Activated naive CD8-positive, alpha-beta T cell treated with anti-CD3 and anti-CD28 coated beads for 36 hours (primary cell): ENCODE data around the gene COA8. TPM values are rescaled to one million over a fixed set of nuclear protein-coding genes. Genes with fewer than 3 reads are reported as not detected.

ENCODE experiments used
- DNase-seq: peaks from one replicate; pipeline ENCODE4 v3.0.0; 2021
- H3K27ac Mint-ChIP-seq: one replicate; pipeline ENCODE4 v1.8.0; 2022; ENCODE audit warnings: mild to moderate bottlenecking, moderate library complexity, mixed read lengths
- H3K27me3 Mint-ChIP-seq: one replicate; pipeline ENCODE4 v1.8.0; 2022; ENCODE audit warnings: mild to moderate bottlenecking, mixed read lengths
- H3K36me3 Mint-ChIP-seq: one replicate; pipeline ENCODE4 v1.8.0; 2021; ENCODE audit warnings: mild to moderate bottlenecking, mixed read lengths
- H3K4me1 Mint-ChIP-seq: one replicate; pipeline ENCODE4 v1.8.0; 2021; ENCODE audit warnings: mixed read lengths
- H3K4me3 Mint-ChIP-seq: one replicate; pipeline ENCODE4 v1.8.0; 2022; ENCODE audit warnings: mild to moderate bottlenecking, moderate library complexity, mixed read lengths
- H3K9me3 Mint-ChIP-seq: one replicate; pipeline ENCODE4 v1.8.0; 2022; ENCODE audit warnings: mixed read lengths
- total RNA-seq, 2 experiments: library from RNA; stranded (reverse); gene quantifications; one replicate each; pipeline ENCODE4 v1.2.3, GENCODE V29; 2021

COA8 gene
- total RNA-seq, 2 experiments from 2014 or later = 42.9 to 44.2 TPM

DNA sequence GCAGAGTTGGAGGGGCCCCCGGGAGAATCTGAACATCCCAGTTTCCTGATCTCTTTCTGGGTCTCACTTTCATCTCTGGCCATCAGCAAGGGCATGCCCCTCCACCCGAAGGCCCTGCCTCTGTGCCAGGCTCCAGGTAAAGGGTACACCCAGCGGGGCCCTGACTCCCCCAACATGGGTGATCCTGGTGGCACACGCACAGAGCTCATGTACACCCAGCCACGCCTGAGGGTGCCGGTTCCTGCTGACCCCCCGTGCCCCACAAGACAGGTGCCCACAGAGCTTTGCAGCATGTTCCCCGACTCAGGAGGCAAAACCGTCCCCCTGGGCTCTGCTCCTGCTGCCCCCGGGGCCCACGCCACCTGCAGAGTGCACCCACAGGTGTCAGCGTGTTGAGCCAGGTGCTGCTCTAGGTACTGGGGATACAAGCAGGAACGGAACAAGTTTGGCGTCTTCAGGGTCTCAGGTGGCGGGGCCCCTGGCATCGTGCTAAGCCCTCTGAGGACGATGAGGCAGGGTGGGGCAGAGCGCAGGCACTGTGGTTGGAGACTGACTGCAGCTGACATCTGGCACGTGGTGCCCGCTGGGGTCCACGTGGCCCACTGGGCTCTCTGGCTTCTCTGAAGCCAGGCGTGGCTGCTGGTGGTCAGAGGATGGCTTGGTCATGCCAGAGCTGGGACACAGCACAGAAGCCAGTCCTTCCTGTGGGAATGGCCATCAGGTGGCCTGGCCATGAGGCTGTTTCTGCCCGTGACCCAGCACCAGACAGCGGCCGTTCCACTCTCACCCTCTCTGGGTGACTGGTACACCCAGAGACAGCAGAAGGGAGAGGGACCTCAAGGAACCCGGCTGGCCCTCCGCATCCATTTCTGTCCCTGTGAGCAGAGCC, 14.1 kb upstream of the COA8 start:
- Mint-ChIP-seq H3K27me3 (no peaks in the 10 kb centered on the region), H3K9me3 (no peaks in the 10 kb centered on the region), H3K4me1 (no peaks in the 10 kb centered on the region), H3K36me3 (peaks cover 2% of the 10 kb centered on the region), H3K4me3 (no peak overlapping the region), H3K27ac (no peak overlapping the region)
- DNase-seq = no peak

DNA sequence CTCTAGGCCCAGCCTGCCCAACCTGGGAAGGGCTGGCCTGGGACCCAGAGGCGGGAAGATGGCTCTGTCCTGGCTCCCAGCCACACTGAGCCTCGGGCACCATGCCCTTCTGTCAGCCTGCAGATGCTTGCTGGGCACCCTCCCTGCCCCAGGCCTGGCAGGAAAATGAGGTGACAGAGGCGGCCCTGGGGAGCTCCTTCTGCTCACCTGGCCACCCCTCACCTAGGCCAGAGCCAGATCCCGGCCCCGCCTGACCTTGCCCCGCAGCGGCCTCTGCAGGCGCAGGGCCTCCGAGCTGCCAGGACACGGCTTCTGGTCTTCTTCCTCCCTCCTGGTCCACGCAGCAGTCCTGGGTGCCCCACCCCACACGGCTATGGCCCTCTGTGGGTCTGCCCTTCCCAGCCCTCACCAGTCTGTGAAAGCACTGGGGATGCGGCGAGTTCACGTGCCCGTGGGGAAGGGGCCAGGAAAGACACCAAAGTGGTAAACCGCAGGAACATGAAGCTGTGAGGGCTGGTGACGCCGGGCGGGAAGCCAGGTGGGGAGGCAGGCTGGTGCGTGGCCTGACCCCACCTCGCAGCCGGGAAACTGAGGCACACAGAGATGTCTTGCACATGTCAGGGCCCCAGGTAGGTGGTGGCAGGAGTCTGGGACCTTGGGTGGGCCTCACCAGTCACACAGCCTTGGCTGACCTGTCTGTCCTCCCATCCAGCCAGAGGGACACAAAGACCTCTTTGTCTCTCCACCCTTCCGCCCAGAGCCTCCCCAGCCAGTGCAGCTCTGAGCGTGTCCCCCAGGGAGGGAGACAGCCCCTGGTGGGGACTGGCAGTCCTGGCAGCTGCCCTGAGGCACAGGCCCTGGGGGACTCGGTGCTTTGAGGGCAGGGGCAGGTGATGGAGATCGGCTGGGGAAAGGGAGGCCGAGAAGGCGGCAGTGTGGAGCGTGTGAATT, 13.1 kb upstream of the COA8 start:
- H3K4me3 Mint-ChIP-seq = no peak overlapping the region
- H3K36me3 Mint-ChIP-seq = peaks cover 2% of the 10 kb centered on the region
- no peak for DNase-seq
- H3K27ac Mint-ChIP-seq = no peak overlapping the region
- no peaks in the 10 kb centered on the region for H3K27me3 Mint-ChIP-seq
- H3K9me3 Mint-ChIP-seq = no peaks in the 10 kb centered on the region
- no peaks in the 10 kb centered on the region for H3K4me1 Mint-ChIP-seq

DNA sequence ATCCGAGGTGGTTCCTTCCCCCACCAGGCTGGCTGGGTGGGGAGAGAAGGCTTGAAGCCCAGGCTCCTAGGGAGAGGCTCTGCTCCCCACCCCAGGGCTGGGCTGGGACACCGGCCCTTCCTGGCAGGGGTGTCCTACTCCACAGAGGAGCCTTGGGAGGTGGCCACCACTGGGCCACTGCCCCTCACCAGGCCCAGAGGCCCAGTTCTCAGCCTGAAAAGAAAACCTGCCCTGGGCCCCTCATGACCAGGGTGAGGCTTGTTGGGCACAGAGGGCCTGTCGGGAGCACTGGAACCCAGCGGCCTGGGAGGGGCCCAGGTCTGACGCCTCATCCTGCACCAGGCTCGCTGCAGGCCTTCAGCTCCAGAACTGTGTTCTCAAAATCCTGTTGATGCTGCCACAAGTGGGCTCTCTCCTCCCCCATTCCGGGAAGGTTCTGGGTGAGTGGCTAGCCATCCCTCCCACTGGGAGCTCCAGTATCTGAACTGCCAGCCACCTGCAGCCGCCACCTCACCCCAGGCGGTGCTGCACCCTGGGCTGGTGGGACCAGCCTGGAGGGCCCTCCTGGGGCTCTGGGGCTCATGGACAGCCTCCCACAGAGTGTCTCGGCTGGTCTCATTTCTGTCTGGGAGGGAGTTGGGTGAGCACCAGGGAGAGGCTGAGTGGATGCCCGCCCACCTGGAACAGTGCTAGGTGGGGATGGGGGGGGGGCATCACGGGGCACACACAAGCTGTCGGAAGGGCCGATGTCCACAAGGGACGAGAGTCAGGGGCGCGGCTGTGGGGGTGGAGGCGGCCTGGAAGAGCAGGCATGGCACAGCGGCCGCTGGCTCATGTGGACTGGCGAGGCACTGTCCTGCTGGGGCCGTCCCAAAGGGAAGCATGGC, 12.1 kb upstream of the COA8 start:
- Mint-ChIP-seq H3K4me1 (no peaks in the 10 kb centered on the region), H3K27ac (no peak overlapping the region), H3K27me3 (no peaks in the 10 kb centered on the region), H3K36me3 (peaks cover 2% of the 10 kb centered on the region), H3K4me3 (no peak overlapping the region), H3K9me3 (no peaks in the 10 kb centered on the region)
- DNase-seq = no peak

DNA sequence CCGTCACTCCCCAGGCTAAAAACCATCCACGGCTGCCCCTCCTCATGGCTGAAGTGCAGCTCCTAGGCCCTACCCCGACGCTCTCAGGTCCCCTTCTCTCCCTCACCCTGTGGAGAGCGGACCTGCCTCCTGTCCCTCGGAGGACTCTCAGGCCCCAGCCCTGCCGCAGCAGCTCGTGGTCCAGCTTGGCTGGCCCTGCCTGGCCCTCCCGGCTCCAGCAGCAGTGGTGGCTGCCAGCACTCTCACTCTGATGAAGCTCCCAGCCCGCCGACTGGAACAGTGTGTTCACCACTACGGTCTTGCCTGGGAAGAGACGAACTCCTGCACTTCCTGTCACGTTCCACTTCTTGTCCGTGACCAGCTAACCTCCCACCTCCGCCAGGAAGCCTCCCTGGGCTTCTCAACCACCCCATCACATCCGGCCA, 11.4 kb upstream of the COA8 start:
- Mint-ChIP-seq H3K4me3 (no peak overlapping the region), H3K4me1 (peaks cover under 1% of the 10 kb centered on the region), H3K36me3 (peaks cover 2% of the 10 kb centered on the region), H3K27ac (no peak overlapping the region), H3K9me3 (no peaks in the 10 kb centered on the region), H3K27me3 (no peaks in the 10 kb centered on the region)
- no peak for DNase-seq

DNA sequence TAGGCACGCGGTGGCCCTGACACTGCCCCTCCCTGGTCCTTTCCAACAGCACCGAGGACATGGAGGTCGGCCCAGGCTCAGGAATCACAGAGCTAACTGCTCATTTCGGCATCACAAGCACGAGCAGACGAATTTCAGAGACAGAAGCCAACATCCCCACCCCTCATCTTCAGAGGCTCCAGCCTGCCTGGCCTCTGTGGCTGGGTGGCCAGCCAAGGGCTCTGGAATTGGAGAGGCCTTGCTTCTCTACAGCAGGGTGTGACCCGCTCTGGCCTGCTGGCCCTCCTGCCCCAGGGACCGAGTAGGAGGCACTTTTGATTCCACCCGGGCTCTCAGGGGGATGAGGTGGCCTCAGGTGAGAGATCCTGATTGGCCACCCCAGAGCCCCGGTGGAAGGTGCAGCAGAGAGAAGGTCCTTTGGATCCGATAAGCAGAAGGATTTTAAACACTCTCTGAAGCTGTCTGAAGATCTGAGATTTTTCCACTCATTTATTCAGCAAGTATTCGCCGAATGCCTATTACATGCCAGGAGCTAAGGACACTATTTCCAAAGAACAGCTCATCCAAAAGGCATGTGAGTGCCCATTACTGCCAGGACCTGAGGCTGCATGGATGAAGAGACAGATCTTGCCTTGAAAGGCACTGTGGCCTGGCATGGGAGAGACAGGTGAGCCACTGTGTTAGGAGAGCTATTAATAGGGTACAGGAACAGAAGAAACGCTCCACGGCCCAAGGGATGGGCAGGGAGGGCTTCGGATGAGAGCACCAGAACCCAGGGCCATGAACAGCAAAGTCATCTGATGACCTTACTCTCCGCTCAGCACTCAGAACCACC, 10.5 kb upstream of the COA8 start:
- DNase-seq = no peak
- H3K27me3 Mint-ChIP-seq = no peaks in the 10 kb centered on the region
- H3K27ac Mint-ChIP-seq = no peak overlapping the region
- peaks cover 2% of the 10 kb centered on the region for H3K4me1 Mint-ChIP-seq
- H3K9me3 Mint-ChIP-seq = no peaks in the 10 kb centered on the region
- H3K36me3 Mint-ChIP-seq = peaks cover 2% of the 10 kb centered on the region
- no peak overlapping the region for H3K4me3 Mint-ChIP-seq

DNA sequence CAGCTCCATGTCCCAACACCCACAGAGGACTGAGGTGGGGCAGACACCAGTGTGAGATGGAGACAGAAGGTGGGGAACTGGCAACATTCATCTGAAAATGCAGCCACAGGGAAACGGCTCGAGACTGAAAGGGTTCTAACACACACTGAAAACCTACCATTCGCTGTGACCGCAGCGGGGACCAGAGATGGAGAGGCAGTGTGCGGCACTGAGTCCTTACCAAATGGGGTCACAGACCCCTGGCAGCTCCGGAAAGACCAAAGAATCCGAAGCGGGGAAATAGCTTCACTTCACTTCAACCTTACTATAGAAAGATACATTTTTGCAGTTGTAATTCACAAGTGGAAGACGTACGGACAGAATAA, 9.9 kb upstream of the COA8 start:
- DNase-seq = no peak
- H3K27me3 Mint-ChIP-seq = no peaks in the 10 kb centered on the region
- no peak overlapping the region for H3K4me3 Mint-ChIP-seq
- no peaks in the 10 kb centered on the region for H3K9me3 Mint-ChIP-seq
- H3K36me3 Mint-ChIP-seq = peaks cover 2% of the 10 kb centered on the region
- H3K27ac Mint-ChIP-seq = no peak overlapping the region
- H3K4me1 Mint-ChIP-seq = peaks cover 4% of the 10 kb centered on the region

DNA sequence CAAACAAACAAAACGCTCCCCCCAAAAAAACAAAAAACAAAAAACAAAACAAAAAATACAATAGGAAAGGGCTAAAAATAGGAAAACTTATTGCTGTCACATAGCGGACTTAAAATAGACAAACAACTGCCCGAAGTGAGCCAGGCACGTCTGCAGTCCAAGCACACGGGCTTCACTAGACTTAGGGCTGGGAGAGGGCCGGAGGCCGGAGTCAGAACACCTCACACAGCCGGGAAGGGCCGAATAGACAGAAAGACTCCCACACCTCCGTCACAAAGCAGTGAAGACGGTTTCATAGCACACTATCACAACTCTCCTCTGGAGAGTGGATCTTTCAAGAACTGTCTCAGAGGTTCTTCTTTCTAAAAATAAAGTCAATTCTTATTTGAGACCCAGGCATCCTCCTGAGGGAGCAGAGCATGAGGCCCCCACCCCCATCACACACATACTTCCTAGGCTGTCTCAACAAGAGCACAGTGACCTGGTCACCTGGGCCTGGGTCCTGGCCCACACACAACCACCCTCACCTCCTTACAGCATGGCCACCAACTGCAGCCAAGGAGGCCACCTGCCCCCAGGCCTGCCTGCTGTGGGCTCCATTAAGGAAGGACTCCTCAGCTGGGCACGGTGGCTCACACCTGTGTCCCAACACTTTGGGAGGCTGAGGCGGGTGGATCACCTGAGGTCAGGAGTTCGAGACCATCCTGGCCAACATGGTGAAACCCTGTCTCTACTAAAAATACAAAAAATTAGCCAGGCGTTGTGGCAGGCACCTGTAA, 7.0 kb upstream of the COA8 start:
- DNase-seq = no peak
- Mint-ChIP-seq H3K27me3 (no peaks in the 10 kb centered on the region), H3K27ac (no peak overlapping the region), H3K4me1 (peaks cover 31% of the 10 kb centered on the region), H3K9me3 (no peaks in the 10 kb centered on the region), H3K4me3 (no peak overlapping the region), H3K36me3 (peaks cover 16% of the 10 kb centered on the region)

DNA sequence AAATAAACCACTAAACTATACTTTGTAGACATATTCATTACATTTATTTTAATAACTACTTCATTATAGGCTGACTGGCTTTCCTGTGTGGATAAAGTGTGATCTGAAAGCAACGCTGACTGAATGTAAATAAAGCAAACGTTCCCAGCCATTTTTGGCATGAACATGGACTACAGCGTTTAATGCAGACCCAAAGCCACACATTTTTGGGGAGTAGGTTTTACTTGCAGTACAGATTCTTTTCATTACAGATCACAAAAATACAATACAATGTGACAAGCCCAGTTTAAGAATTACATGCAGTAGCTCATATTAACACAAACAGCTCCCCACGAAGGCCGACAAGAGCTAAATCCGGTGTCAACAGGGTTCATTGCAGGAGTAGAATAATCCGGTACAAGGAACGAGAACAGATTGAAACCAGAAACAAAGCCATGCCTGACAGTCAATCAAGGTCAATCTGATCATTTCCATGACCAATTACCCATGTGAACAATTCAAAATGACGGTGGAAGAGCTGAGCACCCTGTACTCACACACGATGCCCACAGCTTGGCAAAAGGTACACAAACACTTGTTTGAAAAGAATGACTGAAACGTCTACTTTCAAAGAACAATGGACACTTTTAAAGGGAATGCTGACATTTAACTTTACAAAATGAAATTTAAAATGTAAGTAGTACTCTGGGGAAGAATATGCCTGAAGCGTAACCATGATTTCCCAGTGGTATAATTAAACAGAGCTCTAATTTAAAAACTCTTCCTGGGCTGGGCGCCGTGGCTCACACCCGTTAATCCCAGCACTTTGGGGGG, 5.6 kb upstream of the COA8 start:
- Mint-ChIP-seq H3K4me1 (peaks cover 41% of the 10 kb centered on the region), H3K27me3 (no peaks in the 10 kb centered on the region), H3K27ac (no peak overlapping the region), H3K9me3 (no peaks in the 10 kb centered on the region), H3K4me3 (no peak overlapping the region), H3K36me3 (peaks cover 27% of the 10 kb centered on the region)
- DNase-seq = no peak

DNA sequence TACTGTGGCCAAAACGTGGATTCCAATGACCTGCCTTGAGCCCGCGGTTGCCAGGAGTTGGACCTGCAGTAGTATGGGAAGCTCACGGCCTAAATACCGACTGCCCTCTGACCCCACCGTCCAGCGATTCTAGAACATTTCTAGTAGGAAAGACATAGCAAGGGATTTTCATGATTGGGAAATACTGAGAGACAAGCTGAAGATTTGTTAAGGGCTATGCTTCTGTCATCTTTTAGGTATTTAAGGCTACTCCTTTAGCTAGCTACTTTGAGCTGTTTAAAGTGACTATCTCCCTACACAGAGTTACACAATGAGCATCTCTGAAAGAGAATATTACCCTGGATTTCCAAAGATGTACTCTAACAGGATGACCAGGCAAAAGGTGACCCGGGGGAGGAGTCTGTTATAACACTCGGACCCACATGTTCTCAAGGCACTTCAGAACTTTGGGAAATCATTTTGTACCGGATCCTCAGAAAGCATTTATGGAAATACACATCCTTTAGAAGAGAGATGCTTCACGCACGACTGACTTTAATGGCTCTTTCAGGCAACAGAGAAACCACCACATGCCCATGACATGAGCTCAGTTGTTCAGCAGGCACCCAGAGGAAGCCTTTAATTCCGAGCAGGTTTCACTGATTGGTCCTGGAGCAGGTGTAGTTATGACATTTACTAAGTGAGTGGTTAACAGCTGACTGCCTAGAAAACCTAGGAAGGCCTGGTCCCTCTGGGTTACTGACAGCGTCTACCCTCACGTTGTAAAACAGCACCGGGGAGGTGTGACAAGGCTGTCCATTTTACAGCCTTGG, 4.5 kb upstream of the COA8 start:
- Mint-ChIP-seq H3K4me1 (peaks cover 42% of the 10 kb centered on the region), H3K27ac (peak overlapping the region; percentile 38), H3K27me3 (no peaks in the 10 kb centered on the region), H3K36me3 (peaks cover 29% of the 10 kb centered on the region), H3K9me3 (no peaks in the 10 kb centered on the region), H3K4me3 (peak overlapping the region; percentile 22)
- no peak for DNase-seq

DNA sequence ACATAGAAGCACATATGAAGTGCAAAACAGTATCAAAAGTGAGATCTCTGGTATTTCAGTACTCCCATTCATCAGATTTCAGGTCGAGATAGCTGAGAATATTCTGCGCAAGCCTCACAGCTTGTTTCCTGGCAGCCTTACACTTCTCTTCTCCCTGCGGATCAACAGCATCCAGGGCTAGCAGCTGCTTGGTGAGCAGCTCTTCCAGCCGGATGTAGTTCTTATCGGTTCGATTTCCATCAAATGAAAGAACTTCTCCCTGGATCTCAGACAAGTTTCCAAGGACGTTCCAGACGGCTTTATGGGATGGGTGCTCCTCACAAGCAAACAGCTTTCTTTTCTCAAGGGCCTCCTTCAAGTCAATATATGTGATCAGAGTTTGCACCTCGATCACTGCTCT, 3.0 kb upstream of the COA8 start:
- Mint-ChIP-seq H3K27ac (no peak overlapping the region), H3K36me3 (peaks cover 28% of the 10 kb centered on the region), H3K27me3 (no peaks in the 10 kb centered on the region), H3K4me1 (peaks cover 52% of the 10 kb centered on the region), H3K9me3 (no peaks in the 10 kb centered on the region), H3K4me3 (peak overlapping the region; percentile 14)
- DNase-seq = no peak

DNA sequence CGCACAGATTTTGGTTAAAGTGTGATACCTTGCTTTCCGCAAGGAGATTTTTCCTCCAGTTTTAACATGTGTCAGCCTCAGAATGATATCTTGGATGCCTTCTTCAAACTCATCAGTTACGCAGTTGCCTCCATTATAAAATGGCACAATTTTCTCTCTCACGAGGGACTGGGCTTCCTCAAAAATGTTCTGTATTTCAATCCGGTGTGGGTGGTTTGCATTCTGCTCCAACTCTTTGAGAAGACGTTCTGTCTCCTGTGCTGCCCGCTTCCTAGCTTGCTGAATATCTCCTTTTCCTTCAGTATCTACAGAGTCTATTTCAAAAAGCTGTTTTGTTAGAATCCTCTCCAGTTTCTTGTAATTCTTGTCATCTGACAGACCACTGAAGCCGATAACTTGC, 2.1 kb upstream of the COA8 start:
- H3K4me1 Mint-ChIP-seq = peaks cover 54% of the 10 kb centered on the region
- no peaks in the 10 kb centered on the region for H3K9me3 Mint-ChIP-seq
- no peak for DNase-seq
- H3K27ac Mint-ChIP-seq = no peak overlapping the region
- peaks cover 28% of the 10 kb centered on the region for H3K36me3 Mint-ChIP-seq
- no peaks in the 10 kb centered on the region for H3K27me3 Mint-ChIP-seq
- peak overlapping the region; percentile 97 for H3K4me3 Mint-ChIP-seq
